Measurements from ENCODE around the gene LDLRAD3.

The LDLRAD3 gene

DNA sequence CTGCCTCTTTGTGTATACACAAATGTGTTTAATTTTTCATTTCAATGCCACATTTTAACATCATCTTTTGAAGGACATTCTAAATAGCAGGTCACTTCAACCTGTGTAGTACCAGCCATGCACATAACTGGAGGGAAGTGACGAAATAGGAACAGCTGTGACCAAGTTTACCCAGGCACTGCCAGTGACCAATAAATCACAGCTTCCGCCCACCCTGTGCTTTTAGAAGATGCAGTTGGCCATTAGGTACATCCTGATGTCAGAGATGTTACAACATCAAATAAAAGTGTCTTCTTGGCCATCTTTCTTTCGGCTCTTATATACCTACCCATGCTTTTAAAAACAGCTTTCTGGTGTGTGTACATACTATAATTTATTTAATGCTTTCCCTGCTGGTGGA, 7.8 kb downstream of the LDLRAD3 start:
- DNase-seq (ENCODE audit: low read depth): no peak
- no peak for TF ChIP-seq CTCF (IDR thresholded peaks at IDR 0.05; ENCODE audit: low read length, missing control alignments)
- H3K4me3 ChIP-seq (replicated peaks; ENCODE audit: low read depth, low read length): no peak overlapping the region

DNA sequence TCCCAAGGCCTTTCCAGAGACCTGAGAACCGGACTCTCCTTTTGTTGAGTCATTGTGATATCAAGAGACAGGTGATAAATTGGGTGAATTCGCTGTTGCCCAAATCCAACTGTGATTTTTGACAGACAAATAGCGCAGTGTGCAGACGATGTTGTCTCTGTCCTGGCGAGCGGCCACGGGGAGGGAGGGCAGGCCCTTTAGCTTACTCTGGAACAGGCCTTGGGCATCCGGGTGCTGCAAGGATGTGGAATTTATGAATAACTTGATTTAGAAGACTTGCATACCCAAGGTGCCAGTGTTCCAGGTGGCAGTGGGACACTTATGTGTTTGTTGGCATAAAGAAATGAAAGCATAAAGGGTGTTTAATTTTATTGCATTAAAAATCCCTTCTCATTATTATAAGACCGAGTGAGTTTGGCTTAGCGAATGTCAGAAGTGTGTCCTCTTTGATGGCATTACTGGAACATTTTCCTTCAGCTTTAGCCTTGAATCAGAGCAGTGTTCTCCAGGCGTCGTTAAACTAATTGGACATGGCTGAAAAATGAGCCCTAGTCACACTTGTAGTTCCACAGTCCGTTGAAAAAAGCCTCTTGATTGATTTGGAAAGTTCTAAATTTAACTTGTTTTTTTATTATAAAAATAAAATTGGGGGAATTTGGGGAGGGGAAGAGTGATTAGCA, 9.4 kb downstream of the LDLRAD3 start:
- DNase-seq (ENCODE audit: low read depth): no peak
- no peak for TF ChIP-seq CTCF (IDR thresholded peaks at IDR 0.05; ENCODE audit: low read length, missing control alignments)
- no peak overlapping the region for H3K4me3 ChIP-seq (replicated peaks; ENCODE audit: low read depth, low read length)

DNA sequence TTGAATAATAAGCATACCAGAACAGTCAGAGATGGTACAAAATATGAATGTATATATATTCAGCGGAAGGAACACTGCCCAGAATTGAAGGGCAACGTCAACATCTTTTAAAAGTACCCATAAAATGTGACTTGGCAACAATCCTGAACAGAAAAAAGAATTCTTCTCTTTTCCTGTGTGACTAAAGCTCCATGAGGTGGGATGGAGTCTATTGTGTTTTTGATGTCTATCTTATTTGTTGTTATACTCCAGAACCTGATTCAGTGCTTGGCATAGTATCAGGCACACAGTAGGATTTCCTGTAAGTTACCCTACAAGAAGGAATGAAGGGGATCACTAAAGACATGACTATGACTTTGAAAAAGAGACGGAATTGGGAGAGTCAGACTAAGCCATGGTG, 10.3 kb downstream of the LDLRAD3 start:
- H3K4me3 ChIP-seq (replicated peaks; ENCODE audit: low read depth, low read length): no peak overlapping the region
- peak; percentile 48 for DNase-seq (ENCODE audit: low read depth)
- no peak for TF ChIP-seq CTCF (IDR thresholded peaks at IDR 0.05; ENCODE audit: low read length, missing control alignments)

GRCh38 chr11:35955636-35956035, 11.8 kb downstream of the LDLRAD3 start:
- no peak for DNase-seq (ENCODE audit: low read depth)
- H3K4me3 ChIP-seq (replicated peaks; ENCODE audit: low read depth, low read length): no peak overlapping the region
- TF ChIP-seq CTCF (IDR thresholded peaks at IDR 0.05; ENCODE audit: low read length, missing control alignments): no peak

DNA sequence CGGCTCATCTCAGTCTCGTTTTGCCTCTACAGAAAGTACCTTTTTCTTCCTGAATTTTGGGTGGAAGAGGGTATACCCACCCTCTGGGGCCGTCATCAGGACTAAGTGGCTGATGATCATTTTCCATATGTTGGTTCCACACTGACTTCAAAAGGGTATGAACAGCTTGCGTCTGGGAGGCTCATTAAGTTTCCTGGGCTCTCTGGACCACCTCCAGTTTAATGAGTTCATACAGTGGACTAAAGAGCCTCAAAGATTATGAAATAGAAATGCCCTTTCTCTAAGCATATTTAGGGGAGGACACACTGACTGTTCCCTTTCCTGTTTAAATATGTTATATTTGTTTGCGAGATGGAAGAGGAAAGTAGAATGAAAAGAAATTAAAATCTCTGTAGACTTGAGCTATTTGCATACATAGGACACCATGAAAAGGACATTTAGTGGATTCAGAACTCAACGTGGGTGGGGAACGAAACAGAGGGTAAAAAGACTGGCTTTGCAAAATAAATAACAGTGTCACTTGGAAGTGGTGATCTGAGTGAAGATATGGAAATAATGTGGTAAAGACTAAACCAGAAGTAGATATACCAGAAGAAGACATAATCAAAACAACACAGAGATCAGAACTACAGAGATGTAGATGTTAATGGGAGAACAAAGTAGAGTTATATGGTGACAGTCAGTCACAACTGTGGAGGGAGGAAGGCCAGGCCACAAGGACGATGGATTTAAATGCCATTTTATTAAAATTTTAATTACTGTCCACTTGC, 18.7 kb downstream of the LDLRAD3 start:
- no peak overlapping the region for H3K4me3 ChIP-seq (replicated peaks; ENCODE audit: low read depth, low read length)
- DNase-seq (ENCODE audit: low read depth): peak; percentile 66
- TF ChIP-seq CTCF (IDR thresholded peaks at IDR 0.05; ENCODE audit: low read length, missing control alignments): no peak

GRCh38 chr11:35963911-35964310, 20.0 kb downstream of the LDLRAD3 start:
- DNase-seq (ENCODE audit: low read depth): peak; percentile 94
- no peak overlapping the region for H3K4me3 ChIP-seq (replicated peaks; ENCODE audit: low read depth, low read length)
- TF ChIP-seq CTCF (IDR thresholded peaks at IDR 0.05; ENCODE audit: low read length, missing control alignments): no peak

All from fibroblast of pulmonary artery (primary cell).